Skin epidermis (tissue), 12 donors: ENCODE results near the gene CWF19L1.

Experiments
- H3K27ac ChIP-seq, 21 experiments: fragments of 200-600 bp; sonication (generic) in 11 of 21; one replicate each; pipeline ENCODE4 v1.5.0; 2020; ENCODE audit warnings: mild to moderate bottlenecking in 3 of 21, inconsistent platforms in 2 of 21, moderate library complexity in 2 of 21
- H3K4me3 ChIP-seq, 7 experiments: fragments of 200-600 bp; sonication (generic) in 2 of 7; one replicate each; pipeline ENCODE4 v1.5.0; 2020; ENCODE audit warnings: inconsistent platforms in 2 of 7, mild to moderate bottlenecking in 2 of 7, moderate library complexity in 1 of 7

CWF19L1 gene

DNA sequence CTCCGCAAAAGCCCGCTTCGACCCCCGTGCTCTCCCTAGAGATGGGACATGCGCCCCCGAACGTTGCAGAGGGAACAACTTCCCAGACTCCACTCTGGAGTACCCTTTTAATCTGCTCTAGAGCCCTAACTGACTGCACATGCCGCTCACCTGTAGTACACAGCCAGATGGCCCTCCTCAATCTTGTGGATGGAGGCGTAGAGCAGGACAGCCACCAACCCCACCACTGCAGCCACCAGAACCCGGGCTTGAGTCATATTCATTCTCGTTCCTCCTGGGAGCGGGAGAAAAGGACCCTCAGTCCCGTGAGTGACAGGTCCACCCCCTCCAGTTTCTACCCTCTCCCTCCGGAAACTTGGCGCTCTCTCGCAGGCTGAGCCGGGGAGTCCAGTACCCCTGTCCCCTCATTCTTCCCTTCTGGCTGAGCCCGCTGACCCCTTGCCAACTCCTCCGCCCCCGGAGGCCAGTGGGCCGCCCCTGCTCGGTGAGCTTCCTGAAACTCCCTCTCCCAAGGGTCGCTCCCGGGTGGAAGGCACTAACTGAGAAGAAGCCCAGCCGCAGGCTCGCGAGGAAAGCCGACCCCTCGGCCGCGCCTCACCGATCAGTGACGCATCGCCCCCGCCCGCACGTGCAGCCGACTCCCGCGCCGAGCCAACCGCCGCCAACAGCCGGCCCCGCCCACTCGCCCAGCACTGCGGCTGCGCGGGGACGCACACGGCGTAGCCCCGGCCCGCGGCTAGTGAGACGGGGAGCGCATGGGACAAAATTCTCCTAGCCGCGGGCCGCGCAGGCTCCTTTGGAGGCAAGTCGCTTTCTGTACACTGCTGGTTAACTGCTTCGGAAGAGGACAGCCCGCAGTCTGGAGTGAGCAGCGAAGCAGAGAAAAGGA is 81.8 kb downstream of the CWF19L1 start, which contains the start of gene ERLIN1:
Gene ERLIN1 (minus strand): TSS at position 666 of the 889 bp plus-strand sequence. CDS start 403 bp downstream, at position 263.
- Histone ChIP-seq H3K4me3 (peak within 1 kb of the TSS; percentile 58 to 89 (median 78)), H3K27ac (peak within 1 kb of the TSS; percentile 35 to 95 (median 90))

DNA sequence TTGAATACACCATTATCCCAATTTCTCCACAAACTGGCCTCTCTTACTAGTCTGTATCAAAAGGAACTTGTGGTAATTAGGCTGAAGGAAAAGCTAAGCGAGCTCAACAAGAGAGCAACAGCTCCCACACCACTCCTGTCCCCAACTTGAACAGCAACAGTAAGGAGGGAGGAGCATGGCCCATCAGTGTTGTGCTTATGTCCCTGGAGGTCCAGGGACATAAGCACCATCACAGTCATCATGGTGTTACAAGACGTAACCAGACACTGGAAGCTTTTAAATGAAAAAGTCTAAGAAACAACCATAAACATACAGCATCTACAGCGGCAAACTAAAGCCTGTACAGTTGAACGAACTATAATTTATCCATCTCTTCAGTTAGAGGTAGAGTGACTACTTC is 82.6 kb downstream of the CWF19L1 start:
- peak overlapping the region; percentile 58 to 89 (median 78) for H3K4me3 ChIP-seq
- H3K27ac ChIP-seq: peak overlapping the region in 18 of 21 experiments; percentile 78 to 95 (median 90)

DNA sequence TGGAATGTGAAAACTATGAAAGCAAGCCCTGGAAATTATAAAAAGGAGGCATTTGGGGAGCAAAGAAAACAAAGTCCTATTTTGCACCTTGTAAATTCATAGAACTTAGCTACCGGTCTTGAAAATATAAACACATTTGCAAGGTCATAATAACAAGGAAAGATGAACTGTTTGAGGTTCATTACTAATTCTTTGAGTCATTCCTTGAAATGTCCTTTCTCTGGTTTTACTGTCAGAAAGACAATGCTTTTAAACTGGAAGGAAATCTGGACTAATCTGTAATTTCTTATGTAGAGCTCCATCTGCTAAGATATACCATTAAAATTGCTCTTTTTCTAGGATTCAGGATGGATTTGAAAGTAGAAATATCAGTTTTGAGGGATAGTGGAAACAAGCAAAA is 83.0 kb downstream of the CWF19L1 start:
- H3K27ac ChIP-seq: peak overlapping the region in 13 of 21 experiments; percentile 19 to 94 (median 90)

DNA sequence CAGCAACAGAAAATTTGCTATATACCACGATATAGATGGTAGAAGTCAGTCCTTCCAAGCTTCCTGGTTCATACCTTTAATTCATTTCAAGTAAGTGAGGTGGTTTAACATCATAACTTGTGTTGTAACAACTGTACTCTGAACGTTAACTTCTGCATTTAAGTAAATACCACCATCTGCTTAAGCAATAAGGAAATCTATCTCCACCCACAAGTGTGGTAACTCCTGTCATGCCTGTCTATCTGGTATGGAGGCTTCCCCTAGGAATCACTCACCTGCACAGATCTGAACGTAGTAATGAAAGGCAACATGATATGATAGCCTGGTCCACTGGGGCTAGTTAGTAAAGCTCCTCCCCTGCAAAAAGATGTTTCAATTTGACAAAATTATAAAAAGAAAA is 84.0 kb downstream of the CWF19L1 start:
- peak overlapping the region in 8 of 21 experiments; percentile 11 to 90 (median 57) for H3K27ac ChIP-seq
- no peak overlapping the region for H3K4me3 ChIP-seq

More for the DNA sequence above, 83.0 kb downstream of the CWF19L1 start:
- peak overlapping the region in 5 of 7 experiments; percentile 76 to 89 (median 87) for H3K4me3 ChIP-seq

DNA sequence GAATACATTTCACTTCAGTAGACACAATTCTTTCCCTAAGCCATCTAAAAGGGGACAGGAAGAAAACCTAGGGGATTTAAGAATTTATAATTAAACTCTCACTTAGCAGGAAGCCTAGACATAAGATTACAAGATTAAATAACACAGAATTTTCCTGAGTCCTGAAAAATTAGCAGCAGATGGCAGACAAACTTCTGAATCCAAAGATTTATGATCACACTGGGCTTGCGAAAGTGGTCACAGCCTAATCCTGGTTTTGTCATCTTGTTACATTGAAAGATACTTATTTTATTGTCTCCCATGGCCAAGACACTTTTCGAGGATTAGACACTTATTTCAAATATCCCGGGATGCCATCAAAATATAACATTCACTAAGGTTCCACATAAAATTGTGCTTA is 84.5 kb downstream of the CWF19L1 start:
- Histone ChIP-seq H3K4me3 (no peak overlapping the region), H3K27ac (peak overlapping the region in 7 of 21 experiments; percentile 12 to 90 (median 27))
